ENCODE data around the gene RHOT2. TPM values are rescaled to one million over a fixed set of nuclear protein-coding genes. Genes with fewer than 3 reads are reported as not detected.

RHOT2 gene
- total and polyA plus RNA-seq, 2 donors (not counting 3 experiments of a cell fraction or from before 2014, with no cell fraction given) = 106 to 139 TPM

DNA sequence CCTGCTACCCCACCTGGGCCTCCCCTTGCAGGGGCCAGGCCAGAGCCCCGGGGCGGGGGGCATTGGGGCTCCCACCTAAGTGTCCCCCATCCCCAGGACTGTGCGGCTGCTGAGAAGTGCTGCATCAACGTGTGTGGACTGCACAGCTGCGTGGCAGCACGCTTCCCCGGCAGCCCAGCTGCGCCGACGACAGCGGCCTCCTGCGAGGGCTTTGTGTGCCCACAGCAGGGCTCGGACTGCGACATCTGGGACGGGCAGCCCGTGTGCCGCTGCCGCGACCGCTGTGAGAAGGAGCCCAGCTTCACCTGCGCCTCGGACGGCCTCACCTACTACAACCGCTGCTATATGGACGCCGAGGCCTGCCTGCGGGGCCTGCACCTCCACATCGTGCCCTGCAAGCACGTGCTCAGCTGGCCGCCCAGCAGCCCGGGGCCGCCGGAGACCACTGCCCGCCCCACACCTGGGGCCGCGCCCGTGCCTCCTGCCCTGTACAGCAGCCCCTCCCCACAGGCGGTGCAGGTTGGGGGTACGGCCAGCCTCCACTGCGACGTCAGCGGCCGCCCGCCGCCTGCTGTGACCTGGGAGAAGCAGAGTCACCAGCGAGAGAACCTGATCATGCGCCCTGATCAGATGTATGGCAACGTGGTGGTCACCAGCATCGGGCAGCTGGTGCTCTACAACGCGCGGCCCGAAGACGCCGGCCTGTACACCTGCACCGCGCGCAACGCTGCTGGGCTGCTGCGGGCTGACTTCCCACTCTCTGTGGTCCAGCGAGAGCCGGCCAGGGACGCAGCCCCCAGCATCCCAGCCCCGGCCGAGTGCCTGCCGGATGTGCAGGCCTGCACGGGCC lies 35.2 kb upstream of the RHOT2 start:
- BruUV-seq (replicated peaks) = no TSS peak
- no peak for FAIRE-seq

More for the DNA sequence above, 35.2 kb upstream of the RHOT2 start:
- H3K9me1 ChIP-seq (replicated peaks; ENCODE audit: control insufficient read depth, extremely low read depth, insufficient read depth, low read length) = no peaks in the 10 kb centered on the region
- no peak overlapping the region for H3K4me3 ChIP-seq (replicated peaks in 1 of 3; ENCODE audit: insufficient read depth in 1 of 3, low read depth in 1 of 3, low read length in 3 of 3)
- no peak overlapping the region for H3K4me2 ChIP-seq (ENCODE audit: insufficient read depth, low read length)
- peaks cover 0 to 3% of the 10 kb centered on the region in 2 experiments for H3K36me3 ChIP-seq (ENCODE audit: control insufficient read depth in 2 of 2, extremely low read depth in 1 of 2, insufficient read depth in 2 of 2, low read length in 2 of 2)
- ChIA-PET POLR2A (no interaction called here), CTCF (no interaction called here)
- H3K9ac ChIP-seq (replicated peaks; ENCODE audit: extremely low read depth, insufficient read depth, low read length) = no peak overlapping the region
- no peak for TF ChIP-seq GATA2 (IDR thresholded peaks at IDR 0.05; ENCODE audit: insufficient read depth, insufficient read length, low read depth, low read length)
- TF ChIP-seq FOS (IDR thresholded peaks at IDR 0.05; ENCODE audit: borderline replicate concordance, insufficient read depth, low read length) = no peak
- no peak for TF ChIP-seq EZH2 (IDR thresholded peaks at IDR 0.05; ENCODE audit: borderline replicate concordance, low read depth, low read length, severe bottlenecking)
- TF ChIP-seq MYC (IDR thresholded peaks at IDR 0.05; ENCODE audit: low read depth, low read length) = no peak
- TF ChIP-seq POLR2A (IDR thresholded peaks at IDR 0.05; ENCODE audit: low read depth, low read length) = no peak
- TF ChIP-seq POLR2AphosphoS5 (IDR thresholded peaks at IDR 0.05; ENCODE audit: insufficient read depth, low read depth, low read length) = no peak
- TF ChIP-seq CTCF (IDR thresholded peaks at IDR 0.05; ENCODE audit: extremely low read depth in 1 of 2, insufficient read depth in 1 of 2, low read depth in 1 of 2, low read length in 2 of 2) = no peak
- TF ChIP-seq, protein P1, sequence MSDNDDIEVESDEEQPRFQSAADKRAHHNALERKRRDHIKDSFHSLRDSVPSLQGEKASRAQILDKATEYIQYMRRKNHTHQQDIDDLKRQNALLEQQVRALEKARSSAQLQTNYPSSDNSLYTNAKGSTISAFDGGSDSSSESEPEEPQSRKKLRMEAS (IDR thresholded peaks at IDR 0.05; ENCODE audit: insufficient read depth, insufficient read length) = no peak
- no peak for TF ChIP-seq JUN (IDR thresholded peaks at IDR 0.05; ENCODE audit: borderline replicate concordance, insufficient read depth, insufficient read length, low read depth)
- DNase-seq (ENCODE audit: low read depth, low spot score) = no peak
- H3K27me3 ChIP-seq (ENCODE audit: control insufficient read depth in 2 of 2, insufficient read depth in 2 of 2, low read length in 2 of 2) = no peaks in the 10 kb centered on the region
- H3K9me3 ChIP-seq (replicated peaks; ENCODE audit: control insufficient read depth, insufficient read depth, low read length) = no peaks in the 10 kb centered on the region
- intact Hi-C loops (cut with micrococcal nuclease) = no loop called here
- H2AFZ ChIP-seq (ENCODE audit: low read depth, low read length) = no peak overlapping the region
- H3K79me2 ChIP-seq (ENCODE audit: control insufficient read depth, insufficient read depth, low read length) = peaks cover 8% of the 10 kb centered on the region
- no peak overlapping the region for H3K27ac ChIP-seq (ENCODE audit: insufficient read depth, low read depth, low read length)
- peaks cover 4% of the 10 kb centered on the region for H3K4me1 ChIP-seq (ENCODE audit: control insufficient read depth, extremely low read depth, insufficient read depth, low read length)
- no peaks in the 10 kb centered on the region for H4K20me1 ChIP-seq (replicated peaks; ENCODE audit: control insufficient read depth, extremely low read depth, insufficient read depth, low read length)
- dilution Hi-C loops (cut with MboI; ENCODE audit: extremely low pct_ligation_motif_present, low sequenced_read_pairs) = no loop called here

Measured in endothelial cell of umbilical vein (primary cell).